ENCODE results near the gene ZNF718.
"Not testable (repeated sequence)": the region's sequence is repeated elsewhere in the genome, so short reads cannot be mapped to it uniquely, and the experiment has no call there.

Gene ZNF718

DNA sequence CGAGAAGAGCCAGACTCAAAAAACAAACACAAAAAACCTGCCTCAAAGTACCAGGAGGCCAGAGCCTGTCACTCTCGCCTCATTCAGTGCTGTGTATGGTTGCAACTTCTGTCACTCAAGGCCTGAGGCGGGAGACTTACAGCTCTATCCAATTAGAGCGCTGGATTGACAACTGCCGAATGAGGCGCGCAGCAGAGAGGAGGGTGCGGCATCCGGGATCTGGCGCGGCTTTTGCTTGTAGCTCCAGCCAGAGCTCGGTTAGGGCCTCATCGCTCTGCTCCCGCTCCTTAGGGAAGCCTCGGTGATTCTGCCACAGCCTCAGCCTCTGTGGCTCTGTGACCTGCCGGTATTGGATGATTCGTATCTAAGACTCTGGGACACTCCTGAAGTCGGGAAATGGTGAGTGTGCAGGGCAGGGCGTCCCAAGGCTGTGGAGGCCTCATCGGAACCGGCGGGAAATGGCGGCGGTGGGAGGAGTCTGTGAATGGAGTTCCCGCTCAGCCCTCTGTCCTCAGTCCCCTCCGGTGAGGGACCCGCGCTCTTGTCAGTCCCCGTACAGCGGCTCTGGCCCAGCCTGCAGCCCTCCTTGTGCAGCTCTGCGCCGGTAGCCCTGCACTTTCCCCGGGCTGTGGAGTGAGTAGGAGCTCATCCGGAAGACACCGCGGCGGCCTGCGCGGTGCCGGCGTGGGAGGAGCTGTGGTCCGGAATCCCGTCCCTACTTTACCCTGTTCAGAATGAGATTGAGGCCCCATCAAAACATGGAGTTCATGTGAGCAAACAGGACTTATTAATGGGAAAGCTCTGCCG, at the start of gene ZNF718:
Gene ZNF718 (plus strand): TSS at position 227 of the 807 bp plus-strand sequence. CDS start 170 bp downstream, at position 397.
- DNase-seq (ENCODE audit: low spot score in 2 of 2) = peak; percentile 79 to 89
- H3K4me1 Mint-ChIP-seq = peaks cover 39% of the 10 kb centered on the region
- peak within 1 kb of the TSS; percentile 99 for H3K4me3 Mint-ChIP-seq
- H3K36me3 Mint-ChIP-seq = peaks cover 31% of the 10 kb centered on the region
- H3K27ac Mint-ChIP-seq = peak within 1 kb of the TSS; percentile 99
- ATAC-seq = peak; percentile 98
- H3K9me3 Mint-ChIP-seq = peaks cover 9% of the 10 kb centered on the region

GRCh38 chr4:85951-86350, 38.4 kb upstream of the ZNF718 start:
- peaks cover 43% of the 10 kb centered on the region for H3K9me3 Mint-ChIP-seq
- peaks cover 7% of the 10 kb centered on the region for H3K36me3 Mint-ChIP-seq
- ATAC-seq (no peak), DNase-seq (ENCODE audit: low spot score in 2 of 2) (no peak)
- no peaks in the 10 kb centered on the region for H3K4me1 Mint-ChIP-seq
- no peak overlapping the region for H3K4me3 Mint-ChIP-seq
- no peak overlapping the region for H3K27ac Mint-ChIP-seq

DNA sequence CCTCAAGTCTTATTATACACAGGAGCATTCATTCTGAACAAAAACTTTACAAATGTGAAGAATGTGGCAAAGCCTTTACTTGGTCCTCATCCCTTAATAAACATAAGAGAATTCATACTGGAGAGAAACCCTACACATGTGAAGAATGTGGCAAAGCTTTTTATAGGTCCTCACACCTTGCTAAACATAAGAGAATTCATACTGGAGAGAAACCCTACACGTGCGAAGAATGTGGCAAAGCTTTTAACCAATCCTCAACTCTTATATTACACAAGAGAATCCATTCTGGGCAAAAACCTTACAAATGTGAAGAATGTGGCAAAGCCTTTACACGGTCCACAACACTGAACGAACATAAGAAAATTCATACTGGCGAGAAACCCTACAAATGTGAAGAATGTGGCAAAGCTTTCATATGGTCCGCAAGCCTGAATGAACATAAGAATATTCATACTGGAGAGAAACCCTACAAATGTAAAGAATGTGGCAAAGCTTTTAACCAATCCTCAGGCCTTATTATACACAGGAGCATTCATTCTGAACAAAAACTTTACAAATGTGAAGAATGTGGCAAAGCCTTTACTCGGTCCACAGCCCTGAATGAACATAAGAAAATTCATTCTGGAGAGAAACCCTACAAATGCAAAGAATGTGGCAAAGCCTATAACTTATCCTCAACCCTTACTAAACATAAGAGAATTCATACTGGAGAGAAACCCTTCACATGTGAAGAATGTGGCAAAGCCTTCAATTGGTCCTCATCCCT, 37.6 kb upstream of the ZNF718 start:
- H3K4me3 Mint-ChIP-seq; H3K36me3 Mint-ChIP-seq; DNase-seq (ENCODE audit: low spot score in 2 of 2); H3K27ac Mint-ChIP-seq; ATAC-seq; H3K4me1 Mint-ChIP-seq: not testable (repeated sequence)
- peaks cover 44% of the 10 kb centered on the region for H3K9me3 Mint-ChIP-seq

GRCh38 chr4:98386-98785, 25.9 kb upstream of the ZNF718 start:
- DNase-seq (ENCODE audit: low spot score in 2 of 2) (no peak), ATAC-seq (no peak)
- H3K4me3 Mint-ChIP-seq = no peak overlapping the region
- peaks cover 12% of the 10 kb centered on the region for H3K9me3 Mint-ChIP-seq
- H3K27ac Mint-ChIP-seq = no peak overlapping the region
- no peaks in the 10 kb centered on the region for H3K36me3 Mint-ChIP-seq
- no peaks in the 10 kb centered on the region for H3K4me1 Mint-ChIP-seq

- Mint-ChIP-seq H3K27ac (no peak overlapping the region), H3K4me1 (no peaks in the 10 kb centered on the region), H3K4me3 (no peak overlapping the region), H3K9me3 (peaks cover 8% of the 10 kb centered on the region), H3K36me3 (no peaks in the 10 kb centered on the region)
- ATAC-seq (no peak), DNase-seq (ENCODE audit: low spot score in 2 of 2) (no peak)
These were observed 24.4 kb upstream of the ZNF718 start for GRCh38 chr4:99863-100262.

- H3K4me3 Mint-ChIP-seq = no peak overlapping the region
- no peak overlapping the region for H3K27ac Mint-ChIP-seq
- ATAC-seq = no peak
- no peaks in the 10 kb centered on the region for H3K36me3 Mint-ChIP-seq
- H3K4me1 Mint-ChIP-seq = no peaks in the 10 kb centered on the region
- H3K9me3 Mint-ChIP-seq = peaks cover 11% of the 10 kb centered on the region
- no peak for DNase-seq (ENCODE audit: low spot score in 2 of 2)
These were observed 17.2 kb upstream of the ZNF718 start for GRCh38 chr4:107083-107443.

DNA sequence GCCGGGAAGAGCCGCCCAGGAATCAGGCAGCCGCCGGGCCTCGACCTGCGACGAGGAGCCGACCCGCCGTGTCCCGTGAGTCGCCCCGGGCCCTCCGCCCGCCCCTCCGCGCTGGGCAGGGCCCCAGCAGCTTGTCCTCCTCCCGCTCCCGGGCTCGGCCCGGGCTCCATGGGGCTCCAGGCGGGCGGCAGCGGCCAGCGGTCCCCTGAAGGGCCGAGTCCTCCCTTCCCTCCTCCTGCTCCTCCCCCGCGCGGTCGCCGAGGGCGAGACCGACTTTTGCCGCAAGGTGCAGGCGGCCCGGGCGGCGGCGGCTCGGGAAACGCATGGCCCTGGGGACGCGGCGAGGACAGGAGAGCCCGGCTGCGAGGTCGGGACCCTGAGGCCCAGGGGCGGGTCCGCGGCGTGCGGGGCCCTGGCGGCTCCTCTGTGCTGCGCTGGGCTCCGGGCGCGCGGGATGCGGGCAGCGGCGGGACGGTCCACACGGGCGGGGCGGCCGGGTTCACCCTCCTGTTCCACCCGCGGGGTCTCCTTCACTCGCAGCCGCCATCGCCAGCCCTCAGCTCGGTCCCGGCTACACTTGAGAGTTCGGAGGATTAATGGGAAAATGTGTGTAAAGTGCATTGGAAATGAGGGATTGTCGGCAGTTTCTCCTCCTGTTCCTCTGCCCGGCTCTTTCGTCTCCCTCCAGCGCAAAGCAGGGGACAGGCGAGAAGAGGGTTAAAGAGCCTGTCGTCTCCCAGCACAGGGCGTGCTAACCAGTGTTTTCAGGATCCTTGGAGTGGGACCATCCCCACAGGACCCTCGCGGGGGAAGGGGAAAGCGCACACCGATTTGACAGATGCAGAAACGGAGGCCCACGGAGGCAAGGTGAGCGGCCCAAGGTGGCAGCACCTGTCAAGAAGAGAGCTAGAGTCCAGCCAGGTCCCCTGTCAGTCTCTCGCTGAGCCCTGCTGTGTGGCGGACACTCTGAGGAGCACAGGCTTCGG, 16.6 kb upstream of the ZNF718 start:
- no peaks in the 10 kb centered on the region for H3K36me3 Mint-ChIP-seq
- no peak for ATAC-seq
- H3K9me3 Mint-ChIP-seq = peaks cover 11% of the 10 kb centered on the region
- H3K27ac Mint-ChIP-seq = no peak overlapping the region
- DNase-seq (ENCODE audit: low spot score in 2 of 2) = no peak
- H3K4me3 Mint-ChIP-seq = no peak overlapping the region
- peaks cover 3% of the 10 kb centered on the region for H3K4me1 Mint-ChIP-seq

DNA sequence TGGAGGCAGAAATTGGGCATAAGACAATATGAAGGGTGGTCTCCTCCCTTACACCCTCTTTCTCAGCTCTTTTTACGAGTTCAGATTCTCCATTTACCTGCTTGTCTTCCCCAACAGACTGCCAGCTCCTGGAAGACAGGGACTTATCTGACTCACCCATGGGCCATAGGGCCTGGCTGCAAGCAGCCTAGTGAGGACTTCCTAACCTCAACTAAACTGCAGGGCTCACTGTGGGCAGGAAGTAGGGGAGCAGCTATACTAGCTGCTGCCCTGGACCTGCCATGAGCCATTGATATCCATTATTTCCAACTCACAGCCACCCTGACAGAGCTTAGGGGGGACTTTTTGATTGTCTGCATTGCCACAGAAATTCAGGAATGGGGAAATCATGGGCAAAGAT, 11.5 kb upstream of the ZNF718 start:
- Mint-ChIP-seq H3K27ac (no peak overlapping the region), H3K4me3 (no peak overlapping the region), H3K4me1 (peaks cover 23% of the 10 kb centered on the region), H3K36me3 (no peaks in the 10 kb centered on the region), H3K9me3 (peaks cover 14% of the 10 kb centered on the region)
- DNase-seq (ENCODE audit: low spot score in 2 of 2) = no peak
- no peak for ATAC-seq

- ATAC-seq (no peak), DNase-seq (ENCODE audit: low spot score in 2 of 2) (no peak)
- Mint-ChIP-seq H3K4me3 (no peak overlapping the region), H3K27ac (no peak overlapping the region), H3K36me3 (no peaks in the 10 kb centered on the region), H3K9me3 (peaks cover 17% of the 10 kb centered on the region), H3K4me1 (peaks cover 23% of the 10 kb centered on the region)
These were observed 10.6 kb upstream of the ZNF718 start for GRCh38 chr4:113732-114131.

DNA sequence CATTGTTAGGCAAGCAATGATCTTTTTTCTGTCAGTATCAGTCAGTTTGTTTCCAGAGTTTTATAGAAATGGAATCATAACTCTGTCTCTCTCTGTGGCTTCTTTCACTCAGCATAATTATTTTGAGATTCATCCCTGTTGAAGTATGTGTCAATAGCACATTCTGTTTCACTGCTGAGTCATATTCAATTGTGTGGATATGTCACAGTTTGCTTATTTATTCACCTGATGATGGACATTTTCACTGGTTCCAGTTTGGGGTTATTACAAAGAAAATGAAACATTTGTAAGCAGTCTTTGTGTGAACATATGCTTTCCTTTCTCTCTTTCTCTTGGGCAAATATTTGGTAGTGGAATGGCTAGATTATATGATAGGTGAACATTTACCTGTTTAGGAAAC, 10.2 kb upstream of the ZNF718 start:
- Mint-ChIP-seq H3K27ac (no peak overlapping the region), H3K9me3 (peaks cover 15% of the 10 kb centered on the region), H3K4me3 (no peak overlapping the region), H3K36me3 (no peaks in the 10 kb centered on the region), H3K4me1 (peaks cover 23% of the 10 kb centered on the region)
- DNase-seq (ENCODE audit: low spot score in 2 of 2) (no peak), ATAC-seq (peak; percentile 74)

- no peaks in the 10 kb centered on the region for H3K36me3 Mint-ChIP-seq
These were observed 7.8 kb upstream of the ZNF718 start for GRCh38 chr4:116499-116898.

DNA sequence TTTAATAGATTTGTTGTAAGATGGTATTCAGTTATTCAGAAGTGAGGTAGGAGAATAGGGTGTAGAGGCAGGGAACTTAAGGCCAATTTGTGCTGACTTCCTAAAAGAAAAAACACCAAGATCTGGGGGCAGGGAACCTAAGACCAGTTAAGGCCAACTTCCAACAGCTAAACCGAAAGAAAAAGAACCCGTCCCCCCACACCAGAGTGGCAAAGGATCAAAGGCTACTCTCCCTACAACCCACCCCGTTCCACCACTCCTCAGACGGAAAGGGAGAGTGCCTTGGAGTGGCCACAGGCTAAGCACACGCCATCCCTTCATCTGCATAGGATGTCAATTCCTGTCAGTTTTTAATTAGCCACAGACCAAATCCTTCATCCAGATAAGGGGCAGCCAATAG, 3.7 kb upstream of the ZNF718 start:
- Mint-ChIP-seq H3K9me3 (peaks cover 12% of the 10 kb centered on the region), H3K27ac (peak overlapping the region; percentile 87), H3K36me3 (peaks cover 17% of the 10 kb centered on the region), H3K4me3 (peak overlapping the region; percentile 50), H3K4me1 (peaks cover 40% of the 10 kb centered on the region)
- ATAC-seq (no peak), DNase-seq (ENCODE audit: low spot score in 2 of 2) (no peak)

More at GRCh38 chr4:116499-116898, 7.8 kb upstream of the ZNF718 start:
- peaks cover 15% of the 10 kb centered on the region for H3K9me3 Mint-ChIP-seq
- peaks cover 34% of the 10 kb centered on the region for H3K4me1 Mint-ChIP-seq
- DNase-seq (ENCODE audit: low spot score in 2 of 2) = no peak
- ATAC-seq = no peak
- H3K4me3 Mint-ChIP-seq = no peak overlapping the region
- no peak overlapping the region for H3K27ac Mint-ChIP-seq

- peaks cover 43% of the 10 kb centered on the region for H3K4me1 Mint-ChIP-seq
- ATAC-seq (peak; percentile 35), DNase-seq (ENCODE audit: low spot score in 2 of 2) (peak in 1 of 2 donors; percentile 52)
- peaks cover 26% of the 10 kb centered on the region for H3K36me3 Mint-ChIP-seq
- H3K27ac Mint-ChIP-seq = peak overlapping the region; percentile 87
- peak overlapping the region; percentile 50 for H3K4me3 Mint-ChIP-seq
- peaks cover 13% of the 10 kb centered on the region for H3K9me3 Mint-ChIP-seq
These were observed 2.8 kb upstream of the ZNF718 start for GRCh38 chr4:121408-122084.

DNA sequence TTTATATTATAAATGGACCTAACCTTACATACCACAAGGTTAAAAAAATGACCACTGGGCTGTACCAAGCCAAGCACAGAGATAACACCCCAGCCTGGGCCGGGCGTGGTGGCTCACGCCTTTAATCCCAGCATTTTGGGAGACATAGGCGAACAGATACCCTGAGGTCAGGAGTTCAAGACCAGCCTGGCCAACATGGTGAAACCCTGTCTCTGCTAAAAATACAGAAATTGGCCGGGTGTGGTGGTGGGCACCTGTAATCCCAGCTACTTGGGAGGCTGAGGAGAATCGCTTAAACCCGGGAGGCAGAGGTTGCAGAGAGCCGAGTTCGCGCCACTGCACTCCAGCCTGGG, 403 bp upstream of the ZNF718 start:
- H3K4me1 Mint-ChIP-seq = peaks cover 39% of the 10 kb centered on the region

More for the DNA sequence above, 403 bp upstream of the ZNF718 start:
- H3K9me3 Mint-ChIP-seq; ATAC-seq; DNase-seq (ENCODE audit: low spot score in 2 of 2): not testable (repeated sequence)
- Mint-ChIP-seq H3K27ac (peak overlapping the region; percentile 99), H3K36me3 (peaks cover 31% of the 10 kb centered on the region), H3K4me3 (peak overlapping the region; percentile 99)

Data from stimulated activated effector memory CD8-positive, alpha-beta T cell treated with anti-CD3 and anti-CD28 coated beads, Interleukin-12 subunit alpha, Interleukin-12 subunit beta, amount 100 ng/mL, for 72 hours (primary cell).